HepG2 (cell line): ENCODE results near the gene UQCC2. TPM values are rescaled to one million over a fixed set of nuclear protein-coding genes. Genes with fewer than 3 reads are reported as not detected.
A peak's percentile ranks its signal among the peaks of the same experiment; 100 is the strongest.

ENCODE experiments used
- DMTF1 ChIP-seq: sonication (generic); formaldehyde crosslinking; IDR thresholded peaks from 2 replicates; pipeline ENCODE4 v1.4.0; 2020; ENCODE audit warnings: mild to moderate bottlenecking, missing genetic modification reagents
- GABPB1 ChIP-seq: IDR thresholded peaks from 2 replicates; pipeline ENCODE4 v1.6.1; 2016; ENCODE audit warnings: mild to moderate bottlenecking, missing genetic modification reagents, moderate library complexity, missing compliant biosample characterization
- GFI1 ChIP-seq: sonication (generic); formaldehyde crosslinking; IDR thresholded peaks from 2 replicates; pipeline ENCODE4 v1.5.0; 2020; ENCODE audit warnings: missing genetic modification reagents, mild to moderate bottlenecking, borderline replicate concordance
- GPN1 ChIP-seq: sonication (generic); formaldehyde crosslinking; IDR thresholded peaks from 2 replicates; pipeline ENCODE4 v1.5.1; 2020; ENCODE audit warnings: missing genetic modification reagents, borderline replicate concordance
- HNF4A ChIP-seq: sonication (generic); formaldehyde crosslinking; IDR thresholded peaks from 2 replicates; pipeline ENCODE4 v1.4.0; 2020; ENCODE audit warnings: missing genetic modification reagents
- HOMEZ ChIP-seq: IDR thresholded peaks from 2 replicates; pipeline ENCODE4 v1.6.1; 2016; ENCODE audit warnings: low read depth
- KDM5A ChIP-seq: fragments of 200-600 bp; sonication (generic); IDR thresholded peaks from 2 replicates; pipeline ENCODE4 v1.7.0; 2018; ENCODE audit warnings: antibody characterized with exemption, mild to moderate bottlenecking, low read length, borderline replicate concordance
- MAFG ChIP-seq: sonication (generic); formaldehyde crosslinking; IDR thresholded peaks from 2 replicates; pipeline ENCODE4 v1.5.1; 2020; ENCODE audit warnings: mild to moderate bottlenecking, missing genetic modification reagents
- NR0B2 ChIP-seq: sonication (generic); formaldehyde crosslinking; IDR thresholded peaks from 2 replicates; pipeline ENCODE4 v1.4.0; 2020; ENCODE audit warnings: mild to moderate bottlenecking, missing genetic modification reagents
- PAX8 ChIP-seq: sonication (generic); formaldehyde crosslinking; IDR thresholded peaks from 2 replicates; pipeline ENCODE4 v1.8.0; 2022; ENCODE audit warnings: mild to moderate bottlenecking, missing genetic modification reagents, borderline replicate concordance
- RARG ChIP-seq: sonication (generic); formaldehyde crosslinking; IDR thresholded peaks from 2 replicates; pipeline ENCODE4 v1.4.0; 2020; ENCODE audit warnings: low read depth, mild to moderate bottlenecking, missing genetic modification reagents
- SNAPC2 ChIP-seq: sonication (generic); formaldehyde crosslinking; IDR thresholded peaks from 2 replicates; pipeline ENCODE4 v1.8.1; 2022; ENCODE audit warnings: mild to moderate bottlenecking, missing genetic modification reagents
- TBX2 ChIP-seq: sonication (generic); formaldehyde crosslinking; IDR thresholded peaks from 2 replicates; pipeline ENCODE4 v1.5.0; 2020; ENCODE audit warnings: missing genetic modification reagents, mild to moderate bottlenecking, borderline replicate concordance
- TRIM24 ChIP-seq: sonication (generic); formaldehyde crosslinking; IDR thresholded peaks from 2 replicates; pipeline ENCODE4 v1.8.0; 2022; ENCODE audit warnings: mild to moderate bottlenecking, missing genetic modification reagents
- ZFP41 ChIP-seq: sonication (generic); formaldehyde crosslinking; IDR thresholded peaks from 2 replicates; pipeline ENCODE4 v1.4.0; 2020; ENCODE audit warnings: mild to moderate bottlenecking, missing genetic modification reagents, borderline replicate concordance
- ZFX ChIP-seq: sonication (generic); formaldehyde crosslinking; IDR thresholded peaks from 2 replicates; pipeline ENCODE4 v1.4.0; 2020; ENCODE audit warnings: mild to moderate bottlenecking, low read depth, missing genetic modification reagents, moderate library complexity
- ZNF101 ChIP-seq: sonication (generic); formaldehyde crosslinking; IDR thresholded peaks from 2 replicates; pipeline ENCODE4 v1.4.0; 2020; ENCODE audit warnings: mild to moderate bottlenecking, low read depth, missing genetic modification reagents, borderline replicate concordance
- ZNF343 ChIP-seq: sonication (generic); formaldehyde crosslinking; IDR thresholded peaks from 2 replicates; pipeline ENCODE4 v1.4.0; 2020; ENCODE audit warnings: mild to moderate bottlenecking, missing genetic modification reagents
- ZNF382 ChIP-seq: sonication (generic); formaldehyde crosslinking; IDR thresholded peaks from 2 replicates; pipeline ENCODE4 v1.5.0; 2020; ENCODE audit warnings: missing genetic modification reagents, mild to moderate bottlenecking, borderline replicate concordance
- ZNF501 ChIP-seq: sonication (generic); formaldehyde crosslinking; IDR thresholded peaks from 2 replicates; pipeline ENCODE4 v1.5.1; 2020; ENCODE audit warnings: mild to moderate bottlenecking, moderate library complexity, missing genetic modification reagents
- ZNF597 ChIP-seq: sonication (generic); formaldehyde crosslinking; IDR thresholded peaks from 2 replicates; pipeline ENCODE4 v1.5.0; 2020; ENCODE audit warnings: missing genetic modification reagents
- ZNF619 ChIP-seq: sonication (generic); formaldehyde crosslinking; IDR thresholded peaks from 2 replicates; pipeline ENCODE4 v1.4.0; 2020; ENCODE audit warnings: mild to moderate bottlenecking, missing genetic modification reagents
- ZNF629 ChIP-seq: sonication (generic); formaldehyde crosslinking; conservative IDR thresholded peaks from 2 replicates; pipeline ENCODE4 v1.5.0; 2020; ENCODE audit warnings: missing genetic modification reagents
- ZNF839 ChIP-seq: sonication (generic); formaldehyde crosslinking; IDR thresholded peaks from 2 replicates; pipeline ENCODE4 v1.4.0; 2020; ENCODE audit warnings: missing genetic modification reagents, mild to moderate bottlenecking, borderline replicate concordance
- ZSCAN9 ChIP-seq: IDR thresholded peaks from 2 replicates; pipeline ENCODE4 v1.6.1; 2016; ENCODE audit warnings: borderline replicate concordance
- polyA plus RNA-seq, 8 experiments: library from polyadenylated mRNA; depleted of rRNA in 3 of 8; stranded (reverse) in 7 of 8; unstranded in 1 of 8; fragments of >200 nt; fragmentation: Illumina TruSeq in 4 of 8; extraction: Trizol in 4 of 8; gene quantifications; 2 replicates each; pipeline versions ENCODE4 v1.2.1 to v1.2.3, GENCODE V29; 2011 to 2016; ENCODE audit warnings: low read depth in 4 of 8, missing spikeins in 1 of 8, mixed read lengths in 1 of 8; ENCODE audit not compliant: insufficient read depth in 1 of 8
- total RNA-seq, 5 experiments: library from RNA; depleted of rRNA; stranded (reverse); fragments of >200 nt; fragmentation: Illumina TruSeq; extraction: Trizol; gene quantifications; 2 replicates each; pipeline ENCODE4 v1.2.3, GENCODE V29; 2016; ENCODE audit warnings: low read depth in 1 of 5

UQCC2 gene
- total and polyA plus RNA-seq, 2 of the 13 experiments (the other 11 are each of a cell fraction or from before 2014, with no cell fraction given): 82.4 to 238 TPM

- TF ChIP-seq HOMEZ (CRISPR knock-in tag) (no peak), TBX2 (CRISPR knock-in tag) (no peak), KDM5A (no peak), ZNF839 (CRISPR knock-in tag) (no peak), MAFG (CRISPR knock-in tag) (no peak), ZNF101 (no peak), SNAPC2 (CRISPR knock-in tag) (no peak), GABPB1 (0 out of 2 replicates have a peak, but pooled peaks have one; percentile 23), GFI1 (CRISPR knock-in tag) (no peak), PAX8 (0 out of 2 replicates have a peak, but pooled peaks have one; percentile 25), DMTF1 (CRISPR knock-in tag) (no peak), ZSCAN9 (CRISPR knock-in tag) (no peak), ZNF629 (no peak), NR0B2 (CRISPR knock-in tag) (no peak), ZFP41 (CRISPR knock-in tag) (no peak), ZNF597 (CRISPR knock-in tag) (no peak), ZFX (CRISPR knock-in tag) (peak; percentile 43; the same call in 1 of the 2 replicates), TRIM24 (no peak), GPN1 (CRISPR knock-in tag) (no peak), RARG (no peak), ZNF343 (CRISPR knock-in tag) (0 out of 2 replicates have a peak, but pooled peaks have one; percentile 51), ZNF619 (CRISPR knock-in tag) (no peak), ZNF382 (CRISPR knock-in tag) (no peak), HNF4A (no peak), ZNF501 (CRISPR knock-in tag) (no peak)
Measured at GRCh38 chr6:33751771-33752645, 40.5 kb upstream of the UQCC2 start (continued).
